Endothelial cell of umbilical vein (primary cell): ENCODE data around the gene FAM81A. TPM values are rescaled to one million over a fixed set of nuclear protein-coding genes. Genes with fewer than 3 reads are reported as not detected.

Source experiments
- BruUV-seq: library from RNA; stranded (reverse); fragments of 400-500 nt; replicated peaks from 2 replicates; lab custom pipeline; 2021; lab: Mats Ljungman, UMichigan
- CTCF ChIA-PET: fragments of 300-600, 350-600 bp; sonication (Branson Sonifier 250); formaldehyde crosslinking; loops from one replicate; lab custom pipeline; 2021; ENCODE audit warnings: antibody characterized with exemption, inconsistent platforms; lab: Charles Lee
- POLR2A ChIA-PET: fragments of 300-600, 350-600 bp; sonication (Branson Sonifier 250); formaldehyde crosslinking; loops from one replicate; lab custom pipeline; 2021; ENCODE audit warnings: antibody characterized with exemption, inconsistent platforms; lab: Charles Lee
- DNase-seq: peaks from one replicate; pipeline ENCODE4 v3.0.0-alpha.2; 2011; ENCODE audit warnings: low read depth, low spot score
- FAIRE-seq: peaks from 2 replicates; lab custom pipeline; 2011; peaks lifted over from hg19 to GRCh38; lab: Jason Lieb, UNC
- H2AFZ ChIP-seq: 2 replicates; pipeline ENCODE4 v1.6.0; 2012; ENCODE audit warnings: low read depth, low read length, control low read depth, inconsistent platforms
- H3K27ac ChIP-seq: 2 replicates; pipeline ENCODE4 v1.5.1; 2011; ENCODE audit warnings: low read depth, mild to moderate bottlenecking, control low read depth, low read length, moderate library complexity; ENCODE audit not compliant: insufficient read depth
- H3K27me3 ChIP-seq, 2 experiments: 2 replicates each; pipeline versions ENCODE4 v1.6.0 to v1.6.1; 2011; ENCODE audit warnings: low read length in 2 of 2, mixed read lengths in 1 of 2; ENCODE audit not compliant: control insufficient read depth in 2 of 2, insufficient read depth in 2 of 2
- H3K36me3 ChIP-seq, 2 experiments: 2 replicates in 1 of 2; 3 replicates in 1 of 2; pipeline ENCODE4 v1.5.1; 2011; ENCODE audit warnings: low read length in 2 of 2, mild to moderate bottlenecking in 1 of 2, moderate library complexity in 1 of 2; ENCODE audit not compliant: control insufficient read depth in 2 of 2, insufficient read depth in 2 of 2; ENCODE audit errors: extremely low read depth in 1 of 2
- H3K4me1 ChIP-seq: 3 replicates; pipeline ENCODE4 v1.5.1; 2011; ENCODE audit warnings: mild to moderate bottlenecking, low read length; ENCODE audit not compliant: control insufficient read depth, insufficient read depth; ENCODE audit errors: extremely low read depth
- H3K4me2 ChIP-seq: 2 replicates; pipeline ENCODE4 v1.6.1; 2011; ENCODE audit warnings: low read length, control low read depth, mixed read lengths; ENCODE audit not compliant: insufficient read depth
- H3K4me3 ChIP-seq, 3 experiments: fragments of 200-600 bp in 1 of 3; sonication (generic), shearing (Covaris generic) in 1 of 3; replicated peaks in 1 of 3; 2 replicates each; pipeline ENCODE4 v1.5.1; 2011 to 2016; ENCODE audit warnings: control low read depth in 3 of 3, low read length in 3 of 3, mild to moderate bottlenecking in 2 of 3, inconsistent platforms in 1 of 3, low read depth in 1 of 3, moderate library complexity in 1 of 3; ENCODE audit not compliant: insufficient read depth in 1 of 3
- H3K79me2 ChIP-seq: 2 replicates; pipeline ENCODE4 v1.6.0; 2012; ENCODE audit warnings: low read length, inconsistent platforms; ENCODE audit not compliant: control insufficient read depth, insufficient read depth
- H3K9ac ChIP-seq: replicated peaks from 2 replicates; pipeline ENCODE3; 2011; ENCODE audit warnings: low read length, control low read depth; ENCODE audit not compliant: insufficient read depth; ENCODE audit errors: extremely low read depth
- H3K9me1 ChIP-seq: replicated peaks from 3 replicates; pipeline ENCODE4 v1.6.0; 2011; ENCODE audit warnings: mild to moderate bottlenecking, low read length; ENCODE audit not compliant: control insufficient read depth, insufficient read depth; ENCODE audit errors: extremely low read depth
- H3K9me3 ChIP-seq: replicated peaks from 2 replicates; pipeline ENCODE4 v1.5.1; 2012; ENCODE audit warnings: low read length, inconsistent platforms; ENCODE audit not compliant: control insufficient read depth, insufficient read depth
- H4K20me1 ChIP-seq: replicated peaks from 2 replicates; pipeline ENCODE3; 2011; ENCODE audit warnings: mild to moderate bottlenecking, low read length; ENCODE audit not compliant: control insufficient read depth, insufficient read depth; ENCODE audit errors: extremely low read depth
- EZH2 ChIP-seq: IDR thresholded peaks from 2 replicates; pipeline ENCODE4 v1.6.1; 2012; ENCODE audit warnings: borderline replicate concordance, low read depth, mild to moderate bottlenecking, moderate library complexity, low read length, inconsistent platforms; ENCODE audit not compliant: severe bottlenecking
- FOS ChIP-seq: IDR thresholded peaks from 2 replicates; pipeline ENCODE4 v1.6.1; 2011; ENCODE audit warnings: mild to moderate bottlenecking, low read length, moderate library complexity, borderline replicate concordance; ENCODE audit not compliant: insufficient read depth
- GATA2 ChIP-seq: IDR thresholded peaks from 2 replicates; pipeline ENCODE4 v1.7.0; 2011; ENCODE audit warnings: low read depth, mild to moderate bottlenecking, moderate library complexity, mixed read lengths, low read length; ENCODE audit not compliant: insufficient read length, insufficient read depth
- JUN ChIP-seq: IDR thresholded peaks from 2 replicates; pipeline ENCODE4 v1.6.1; 2011; ENCODE audit warnings: borderline replicate concordance, low read depth; ENCODE audit not compliant: insufficient read length, insufficient read depth
- MAX ChIP-seq: IDR thresholded peaks from 2 replicates; pipeline ENCODE4 v1.6.1; 2011; ENCODE audit not compliant: insufficient read depth, insufficient read length
- MYC ChIP-seq: IDR thresholded peaks from one replicate; pipeline ENCODE4 v1.6.1; 2011; ENCODE audit warnings: mild to moderate bottlenecking, low read depth, low read length
- POLR2A ChIP-seq: IDR thresholded peaks from 2 replicates; pipeline ENCODE4 v1.6.1; 2012; ENCODE audit warnings: low read depth, mild to moderate bottlenecking, control low read depth, low read length
- POLR2AphosphoS5 ChIP-seq: IDR thresholded peaks from 2 replicates; pipeline ENCODE4 v1.6.1; 2012; ENCODE audit warnings: low read depth, mild to moderate bottlenecking, control low read depth, low read length, moderate library complexity; ENCODE audit not compliant: insufficient read depth
- dilution Hi-C: fragments of 300-500 bp; cut with MboI; formaldehyde crosslinking; loops from one replicate; pipeline ENCODE4 v1.15.0; 2019; ENCODE audit warnings: low sequenced_read_pairs; ENCODE audit not compliant: extremely low pct_ligation_motif_present
- intact Hi-C: fragments of 100-400 bp; cut with micrococcal nuclease; formaldehyde crosslinking; loops from one replicate; pipeline ENCODE4 v1.10.0; 2022
- polyA plus RNA-seq, 4 experiments: library from polyadenylated mRNA; depleted of rRNA in 3 of 4; stranded (reverse) in 3 of 4; unstranded in 1 of 4; fragments of >200 nt; gene quantifications; 2 replicates each; pipeline versions ENCODE4 v1.2.1 to v1.2.3, GENCODE V29; 2011 to 2012; ENCODE audit warnings: missing spikeins in 1 of 4
- total RNA-seq: library from RNA; stranded (reverse); gene quantifications from 2 replicates; pipeline ENCODE4 v1.2.3, GENCODE V29; 2021
- TF ChIP-seq, protein P1 (sequence below), 2 donors: IDR thresholded peaks; 1 replicate in 1 of 2; 2 replicates in 1 of 2; pipeline ENCODE4 v1.5.1; 2011; ENCODE audit warnings: low read length in 2 of 2, mild to moderate bottlenecking in 2 of 2, moderate library complexity in 2 of 2, control low read depth in 1 of 2, inconsistent platforms in 1 of 2, low read depth in 1 of 2; ENCODE audit not compliant: insufficient read depth in 1 of 2; ENCODE audit errors: extremely low read depth in 1 of 2

The FAM81A gene
- total and polyA plus RNA-seq, 2 donors (not counting 3 experiments of a cell fraction or from before 2014, with no cell fraction given), result 0.28 to 1.2 TPM

GRCh38 chr15:59444980-59445545 lies 7.1 kb downstream of the FAM81A start:
- TF ChIP-seq POLR2A (no peak), JUN (no peak), GATA2 (no peak), MAX (no peak), FOS (no peak), MYC (no peak), POLR2AphosphoS5 (no peak), EZH2 (no peak)
- TF ChIP-seq, protein P1, sequence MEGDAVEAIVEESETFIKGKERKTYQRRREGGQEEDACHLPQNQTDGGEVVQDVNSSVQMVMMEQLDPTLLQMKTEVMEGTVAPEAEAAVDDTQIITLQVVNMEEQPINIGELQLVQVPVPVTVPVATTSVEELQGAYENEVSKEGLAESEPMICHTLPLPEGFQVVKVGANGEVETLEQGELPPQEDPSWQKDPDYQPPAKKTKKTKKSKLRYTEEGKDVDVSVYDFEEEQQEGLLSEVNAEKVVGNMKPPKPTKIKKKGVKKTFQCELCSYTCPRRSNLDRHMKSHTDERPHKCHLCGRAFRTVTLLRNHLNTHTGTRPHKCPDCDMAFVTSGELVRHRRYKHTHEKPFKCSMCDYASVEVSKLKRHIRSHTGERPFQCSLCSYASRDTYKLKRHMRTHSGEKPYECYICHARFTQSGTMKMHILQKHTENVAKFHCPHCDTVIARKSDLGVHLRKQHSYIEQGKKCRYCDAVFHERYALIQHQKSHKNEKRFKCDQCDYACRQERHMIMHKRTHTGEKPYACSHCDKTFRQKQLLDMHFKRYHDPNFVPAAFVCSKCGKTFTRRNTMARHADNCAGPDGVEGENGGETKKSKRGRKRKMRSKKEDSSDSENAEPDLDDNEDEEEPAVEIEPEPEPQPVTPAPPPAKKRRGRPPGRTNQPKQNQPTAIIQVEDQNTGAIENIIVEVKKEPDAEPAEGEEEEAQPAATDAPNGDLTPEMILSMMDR (IDR thresholded peaks at IDR 0.05; ENCODE audit: extremely low read depth in 1 of 2, insufficient read depth in 1 of 2, low read depth in 1 of 2, low read length in 2 of 2), result no peak
- no peak overlapping the region for H2AFZ ChIP-seq
- no peaks in the 10 kb centered on the region for H3K79me2 ChIP-seq
- CTCF ChIA-PET, result interaction anchor here (1.1 to 1.5 kb wide), 2 partner anchors 27 to 84 kb away, joined by 3 read pairs; no protein-coding TSS in a partner anchor
- H3K27ac ChIP-seq, result no peak overlapping the region
- no peaks in the 10 kb centered on the region for H3K27me3 ChIP-seq
- intact Hi-C loops, result no loop called here
- no peaks in the 10 kb centered on the region for H3K36me3 ChIP-seq
- H3K4me3 ChIP-seq, result no peak overlapping the region
- dilution Hi-C loops, result no loop called here
- FAIRE-seq, result no peak
- no peak for DNase-seq
- no peaks in the 10 kb centered on the region for H4K20me1 ChIP-seq
- no TSS peak for BruUV-seq
- H3K4me1 ChIP-seq, result no peaks in the 10 kb centered on the region
- no peaks in the 10 kb centered on the region for H3K9me1 ChIP-seq
- POLR2A ChIA-PET, result no interaction called here
- H3K9me3 ChIP-seq, result no peaks in the 10 kb centered on the region
- no peak overlapping the region for H3K4me2 ChIP-seq
- no peak overlapping the region for H3K9ac ChIP-seq
